Endothelial cell of umbilical vein (primary cell): ENCODE data around the gene XPNPEP1. TPM values are rescaled to one million over a fixed set of nuclear protein-coding genes. Genes with fewer than 3 reads are reported as not detected.

Experiments used
- BruUV-seq: library from RNA; stranded (reverse); fragments of 400-500 nt; replicated peaks from 2 replicates; lab custom pipeline; 2021; lab: Mats Ljungman, UMichigan
- CTCF ChIA-PET: fragments of 300-600, 350-600 bp; sonication (Branson Sonifier 250); formaldehyde crosslinking; loops from one replicate; lab custom pipeline; 2021; ENCODE audit warnings: antibody characterized with exemption, inconsistent platforms; lab: Charles Lee
- POLR2A ChIA-PET: fragments of 300-600, 350-600 bp; sonication (Branson Sonifier 250); formaldehyde crosslinking; loops from one replicate; lab custom pipeline; 2021; ENCODE audit warnings: antibody characterized with exemption, inconsistent platforms; lab: Charles Lee
- DNase-seq: peaks from one replicate; pipeline ENCODE4 v3.0.0-alpha.2; 2011; ENCODE audit warnings: low read depth, low spot score
- FAIRE-seq: peaks from 2 replicates; lab custom pipeline; 2011; peaks lifted over from hg19 to GRCh38; lab: Jason Lieb, UNC
- H2AFZ ChIP-seq: 2 replicates; pipeline ENCODE4 v1.6.0; 2012; ENCODE audit warnings: low read depth, low read length, control low read depth, inconsistent platforms
- H3K27ac ChIP-seq: 2 replicates; pipeline ENCODE4 v1.5.1; 2011; ENCODE audit warnings: low read depth, mild to moderate bottlenecking, control low read depth, low read length, moderate library complexity; ENCODE audit not compliant: insufficient read depth
- H3K27me3 ChIP-seq, 2 experiments: 2 replicates each; pipeline versions ENCODE4 v1.6.0 to v1.6.1; 2011; ENCODE audit warnings: low read length in 2 of 2, mixed read lengths in 1 of 2; ENCODE audit not compliant: control insufficient read depth in 2 of 2, insufficient read depth in 2 of 2
- H3K36me3 ChIP-seq, 2 experiments: 2 replicates in 1 of 2; 3 replicates in 1 of 2; pipeline ENCODE4 v1.5.1; 2011; ENCODE audit warnings: low read length in 2 of 2, mild to moderate bottlenecking in 1 of 2, moderate library complexity in 1 of 2; ENCODE audit not compliant: control insufficient read depth in 2 of 2, insufficient read depth in 2 of 2; ENCODE audit errors: extremely low read depth in 1 of 2
- H3K4me1 ChIP-seq: 3 replicates; pipeline ENCODE4 v1.5.1; 2011; ENCODE audit warnings: mild to moderate bottlenecking, low read length; ENCODE audit not compliant: control insufficient read depth, insufficient read depth; ENCODE audit errors: extremely low read depth
- H3K4me2 ChIP-seq: 2 replicates; pipeline ENCODE4 v1.6.1; 2011; ENCODE audit warnings: low read length, control low read depth, mixed read lengths; ENCODE audit not compliant: insufficient read depth
- H3K4me3 ChIP-seq, 3 experiments: fragments of 200-600 bp in 1 of 3; sonication (generic), shearing (Covaris generic) in 1 of 3; replicated peaks in 1 of 3; 2 replicates each; pipeline ENCODE4 v1.5.1; 2011 to 2016; ENCODE audit warnings: control low read depth in 3 of 3, low read length in 3 of 3, mild to moderate bottlenecking in 2 of 3, inconsistent platforms in 1 of 3, low read depth in 1 of 3, moderate library complexity in 1 of 3; ENCODE audit not compliant: insufficient read depth in 1 of 3
- H3K79me2 ChIP-seq: 2 replicates; pipeline ENCODE4 v1.6.0; 2012; ENCODE audit warnings: low read length, inconsistent platforms; ENCODE audit not compliant: control insufficient read depth, insufficient read depth
- H3K9ac ChIP-seq: replicated peaks from 2 replicates; pipeline ENCODE3; 2011; ENCODE audit warnings: low read length, control low read depth; ENCODE audit not compliant: insufficient read depth; ENCODE audit errors: extremely low read depth
- H3K9me1 ChIP-seq: replicated peaks from 3 replicates; pipeline ENCODE4 v1.6.0; 2011; ENCODE audit warnings: mild to moderate bottlenecking, low read length; ENCODE audit not compliant: control insufficient read depth, insufficient read depth; ENCODE audit errors: extremely low read depth
- H3K9me3 ChIP-seq: replicated peaks from 2 replicates; pipeline ENCODE4 v1.5.1; 2012; ENCODE audit warnings: low read length, inconsistent platforms; ENCODE audit not compliant: control insufficient read depth, insufficient read depth
- H4K20me1 ChIP-seq: replicated peaks from 2 replicates; pipeline ENCODE3; 2011; ENCODE audit warnings: mild to moderate bottlenecking, low read length; ENCODE audit not compliant: control insufficient read depth, insufficient read depth; ENCODE audit errors: extremely low read depth
- CTCF ChIP-seq, 2 donors: IDR thresholded peaks; 1 replicate in 1 of 2; 2 replicates in 1 of 2; pipeline ENCODE4 v1.5.1; 2011; ENCODE audit warnings: low read length in 2 of 2, mild to moderate bottlenecking in 2 of 2, moderate library complexity in 2 of 2, control low read depth in 1 of 2, inconsistent platforms in 1 of 2, low read depth in 1 of 2; ENCODE audit not compliant: insufficient read depth in 1 of 2; ENCODE audit errors: extremely low read depth in 1 of 2
- EZH2 ChIP-seq: IDR thresholded peaks from 2 replicates; pipeline ENCODE4 v1.6.1; 2012; ENCODE audit warnings: borderline replicate concordance, low read depth, mild to moderate bottlenecking, moderate library complexity, low read length, inconsistent platforms; ENCODE audit not compliant: severe bottlenecking
- FOS ChIP-seq: IDR thresholded peaks from 2 replicates; pipeline ENCODE4 v1.6.1; 2011; ENCODE audit warnings: mild to moderate bottlenecking, low read length, moderate library complexity, borderline replicate concordance; ENCODE audit not compliant: insufficient read depth
- GATA2 ChIP-seq: IDR thresholded peaks from 2 replicates; pipeline ENCODE4 v1.7.0; 2011; ENCODE audit warnings: low read depth, mild to moderate bottlenecking, moderate library complexity, mixed read lengths, low read length; ENCODE audit not compliant: insufficient read length, insufficient read depth
- JUN ChIP-seq: IDR thresholded peaks from 2 replicates; pipeline ENCODE4 v1.6.1; 2011; ENCODE audit warnings: borderline replicate concordance, low read depth; ENCODE audit not compliant: insufficient read length, insufficient read depth
- MAX ChIP-seq: IDR thresholded peaks from 2 replicates; pipeline ENCODE4 v1.6.1; 2011; ENCODE audit not compliant: insufficient read depth, insufficient read length
- MYC ChIP-seq: IDR thresholded peaks from one replicate; pipeline ENCODE4 v1.6.1; 2011; ENCODE audit warnings: mild to moderate bottlenecking, low read depth, low read length
- POLR2A ChIP-seq: IDR thresholded peaks from 2 replicates; pipeline ENCODE4 v1.6.1; 2012; ENCODE audit warnings: low read depth, mild to moderate bottlenecking, control low read depth, low read length
- POLR2AphosphoS5 ChIP-seq: IDR thresholded peaks from 2 replicates; pipeline ENCODE4 v1.6.1; 2012; ENCODE audit warnings: low read depth, mild to moderate bottlenecking, control low read depth, low read length, moderate library complexity; ENCODE audit not compliant: insufficient read depth
- dilution Hi-C: fragments of 300-500 bp; cut with MboI; formaldehyde crosslinking; loops from one replicate; pipeline ENCODE4 v1.15.0; 2019; ENCODE audit warnings: low sequenced_read_pairs; ENCODE audit not compliant: extremely low pct_ligation_motif_present
- intact Hi-C: fragments of 100-400 bp; cut with micrococcal nuclease; formaldehyde crosslinking; loops from one replicate; pipeline ENCODE4 v1.10.0; 2022
- polyA plus RNA-seq, 4 experiments: library from polyadenylated mRNA; depleted of rRNA in 3 of 4; stranded (reverse) in 3 of 4; unstranded in 1 of 4; fragments of >200 nt; gene quantifications; 2 replicates each; pipeline versions ENCODE4 v1.2.1 to v1.2.3, GENCODE V29; 2011 to 2012; ENCODE audit warnings: missing spikeins in 1 of 4
- total RNA-seq: library from RNA; stranded (reverse); gene quantifications from 2 replicates; pipeline ENCODE4 v1.2.3, GENCODE V29; 2021

XPNPEP1 gene
- total and polyA plus RNA-seq, 2 donors (not counting 3 experiments of a cell fraction or from before 2014, with no cell fraction given), result 81.1 to 245 TPM

GRCh38 chr10:109824206-109824605 lies 99.1 kb downstream of the XPNPEP1 start:
- no peaks in the 10 kb centered on the region for H3K9me3 ChIP-seq
- H3K36me3 ChIP-seq, result no peaks in the 10 kb centered on the region
- no peak for DNase-seq
- no peak overlapping the region for H3K4me2 ChIP-seq
- H3K4me1 ChIP-seq, result no peaks in the 10 kb centered on the region
- no peak overlapping the region for H3K9ac ChIP-seq
- TF ChIP-seq EZH2 (no peak), MYC (no peak), GATA2 (no peak), CTCF (IDR thresholded peaks at IDR 0.05; ENCODE audit: extremely low read depth in 1 of 2, insufficient read depth in 1 of 2, low read depth in 1 of 2, low read length in 2 of 2) (no peak), FOS (no peak), JUN (no peak), POLR2AphosphoS5 (no peak), MAX (no peak), POLR2A (no peak)
- no peak overlapping the region for H2AFZ ChIP-seq
- BruUV-seq, result no TSS peak
- H3K79me2 ChIP-seq, result no peaks in the 10 kb centered on the region
- H3K4me3 ChIP-seq, result no peak overlapping the region
- dilution Hi-C loops (no loop called here), intact Hi-C loops (no loop called here)
- no peak for FAIRE-seq
- ChIA-PET CTCF (no interaction called here), POLR2A (no interaction called here)
- H3K27me3 ChIP-seq, result no peaks in the 10 kb centered on the region
- H3K27ac ChIP-seq, result no peak overlapping the region
- no peaks in the 10 kb centered on the region for H3K9me1 ChIP-seq
- H4K20me1 ChIP-seq, result no peaks in the 10 kb centered on the region
